ENCODE results near the gene ASB16.

ASB16 gene

GRCh38 chr17:44211281-44212265 is 41.1 kb downstream of the ASB16 start:
- no peak for DNase-seq

- no peak for DNase-seq
Measured at GRCh38 chr17:44212507-44213402, 42.3 kb downstream of the ASB16 start.

- DNase-seq = no peak
Measured at GRCh38 chr17:44213403-44214229, 43.1 kb downstream of the ASB16 start.

GRCh38 chr17:44214230-44214494 is 43.7 kb downstream of the ASB16 start:
- DNase-seq = no peak

GRCh38 chr17:44214896-44215295 is 44.4 kb downstream of the ASB16 start:
- DNase-seq = no peak

GRCh38 chr17:44216173-44216572 is 45.7 kb downstream of the ASB16 start:
- DNase-seq = no peak

- no peak for DNase-seq
Measured at GRCh38 chr17:44216694-44217093, 46.2 kb downstream of the ASB16 start.

GRCh38 chr17:44217738-44218343 is 47.3 kb downstream of the ASB16 start:
- DNase-seq = no peak

GRCh38 chr17:44218344-44219107 is 48.0 kb downstream of the ASB16 start:
- peak; percentile 61 for DNase-seq

GRCh38 chr17:44219108-44219615 is 48.7 kb downstream of the ASB16 start:
- no peak for DNase-seq

- peak; percentile 37 for DNase-seq
Measured at GRCh38 chr17:44219616-44220212, 49.2 kb downstream of the ASB16 start, which contains the start of gene UBTF. Gene UBTF, minus strand, starts transcription at chr17:44219675. Its CDS starts 1,446 bp downstream, at chr17:44218229.

GRCh38 chr17:44220213-44221083 is 49.9 kb downstream of the ASB16 start:
- DNase-seq = no peak

GRCh38 chr17:44221084-44221861 is 50.8 kb downstream of the ASB16 start:
- DNase-seq = peak; percentile 51

GRCh38 chr17:44221862-44222111 is 51.3 kb downstream of the ASB16 start:
- DNase-seq = no peak

GRCh38 chr17:44222112-44222869 is 51.8 kb downstream of the ASB16 start:
- DNase-seq = no peak

GRCh38 chr17:44223541-44224071 is 53.1 kb downstream of the ASB16 start:
- DNase-seq = no peak
